HEK293 (cell line): ENCODE measurements around the gene GBA3.

Source experiments
- CTCF ChIA-PET: fragments of 350-600 bp; formaldehyde crosslinking; extraction: SDS; loops from one replicate; lab custom pipeline; 2021; ENCODE audit warnings: antibody characterized with exemption; lab: Yijun Ruan, JAX
- POLR2A ChIA-PET: fragments of 300-600 bp; formaldehyde crosslinking; extraction: SDS; loops from one replicate; lab custom pipeline; 2020; ENCODE audit warnings: antibody characterized with exemption, inconsistent platforms; lab: Yijun Ruan, JAX
- H3K27ac ChIP-seq: fragments of 200-500 bp; sonication (Bioruptor generic); 2 replicates; pipeline ENCODE4 v1.5.1; 2014; ENCODE audit warnings: low read depth, low read length, control low read depth, inconsistent platforms; ENCODE audit errors: extremely low read depth
- H3K36me3 ChIP-seq, 2 experiments: fragments of 200-500 bp in 1 of 2; sonication (Bioruptor generic) in 1 of 2; 1 replicate in 1 of 2; 2 replicates in 1 of 2; pipeline ENCODE4 v1.5.1; 2014 to 2017; ENCODE audit warnings: inconsistent platforms in 2 of 2, low read length in 2 of 2; ENCODE audit not compliant: control insufficient read depth in 2 of 2, insufficient read depth in 1 of 2
- H3K4me1 ChIP-seq: fragments of 200-500 bp; sonication (Bioruptor generic); 2 replicates; pipeline ENCODE4 v1.5.1; 2014; ENCODE audit warnings: mild to moderate bottlenecking, low read length, inconsistent platforms; ENCODE audit not compliant: control insufficient read depth, insufficient read depth
- H3K4me3 ChIP-seq: 2 replicates; pipeline ENCODE4 v1.5.1; 2011; ENCODE audit warnings: low read depth, mild to moderate bottlenecking, control low read depth, low read length, moderate library complexity
- H3K9me3 ChIP-seq: fragments of 200-500 bp; sonication (Bioruptor generic); 2 replicates; pipeline ENCODE4 v1.5.1; 2014; ENCODE audit warnings: low read depth, low read length, inconsistent platforms; ENCODE audit not compliant: control insufficient read depth, insufficient read depth
- ATF2 ChIP-seq: fragments of 450-650 bp; formaldehyde crosslinking; IDR thresholded peaks from 2 replicates; pipeline ENCODE4 v1.5.1; 2016; ENCODE audit warnings: missing biosample characterization, missing genetic modification characterization, low read depth
- EGR2 ChIP-seq: fragments of 450-650 bp; formaldehyde crosslinking; IDR thresholded peaks from 2 replicates; pipeline ENCODE4 v1.5.1; 2016; ENCODE audit warnings: low read depth, missing biosample characterization, missing genetic modification characterization
- KLF7 ChIP-seq: fragments of 450-650 bp; formaldehyde crosslinking; IDR thresholded peaks from 2 replicates; pipeline ENCODE4 v1.5.1; 2016; ENCODE audit warnings: missing biosample characterization, missing genetic modification characterization, borderline replicate concordance
- KLF8 ChIP-seq: fragments of 450-650 bp; formaldehyde crosslinking; IDR thresholded peaks from 2 replicates; pipeline ENCODE4 v1.5.1; 2016; ENCODE audit warnings: missing biosample characterization, missing genetic modification characterization
- PRDM10 ChIP-seq: fragments of 450-650 bp; formaldehyde crosslinking; IDR thresholded peaks from 2 replicates; pipeline ENCODE4 v1.5.1; 2016; ENCODE audit warnings: missing biosample characterization, missing genetic modification characterization
- SETDB1 ChIP-seq: IDR thresholded peaks from one replicate; pipeline ENCODE4 v1.6.1; 2017; ENCODE audit warnings: mild to moderate bottlenecking, low read length, moderate library complexity, mixed read lengths; ENCODE audit not compliant: insufficient read length
- ZBTB44 ChIP-seq: fragments of 450-650 bp; IDR thresholded peaks from 2 replicates; pipeline ENCODE4 v1.5.1; 2018; ENCODE audit warnings: missing biosample characterization, mild to moderate bottlenecking, missing genetic modification characterization
- ZBTB7A ChIP-seq: fragments of 450-650 bp; formaldehyde crosslinking; IDR thresholded peaks from 2 replicates; pipeline ENCODE4 v1.5.1; 2016; ENCODE audit warnings: low read depth, missing biosample characterization, missing genetic modification characterization
- ZIC2 ChIP-seq: fragments of 450-650 bp; formaldehyde crosslinking; IDR thresholded peaks from 2 replicates; pipeline ENCODE4 v1.5.1; 2016; ENCODE audit warnings: missing biosample characterization, missing genetic modification characterization
- ZNF18 ChIP-seq: fragments of 450-650 bp; formaldehyde crosslinking; IDR thresholded peaks from 2 replicates; pipeline ENCODE4 v1.5.1; 2016; ENCODE audit warnings: missing biosample characterization, missing genetic modification characterization
- ZNF184 ChIP-seq: fragments of 450-650 bp; IDR thresholded peaks from 2 replicates; pipeline ENCODE4 v1.5.1; 2018; ENCODE audit warnings: missing biosample characterization, mild to moderate bottlenecking, missing genetic modification characterization
- ZNF223 ChIP-seq: fragments of 450-650 bp; formaldehyde crosslinking; IDR thresholded peaks from 2 replicates; pipeline ENCODE4 v1.5.1; 2016; ENCODE audit warnings: missing biosample characterization, missing genetic modification characterization
- ZNF280D ChIP-seq: fragments of 450-650 bp; formaldehyde crosslinking; IDR thresholded peaks from 2 replicates; pipeline ENCODE4 v1.5.1; 2016; ENCODE audit warnings: missing biosample characterization, missing genetic modification characterization
- ZNF350 ChIP-seq: fragments of 450-650 bp; formaldehyde crosslinking; IDR thresholded peaks from 2 replicates; pipeline ENCODE4 v1.5.0; 2017; ENCODE audit warnings: missing biosample characterization, mild to moderate bottlenecking, missing genetic modification characterization
- ZNF426 ChIP-seq: fragments of 450-650 bp; formaldehyde crosslinking; IDR thresholded peaks from 2 replicates; pipeline ENCODE4 v1.5.1; 2017; ENCODE audit warnings: missing biosample characterization, missing genetic modification characterization, mild to moderate bottlenecking, inconsistent platforms, moderate library complexity
- ZNF610 ChIP-seq: fragments of 450-650 bp; formaldehyde crosslinking; IDR thresholded peaks from 2 replicates; pipeline ENCODE4 v1.5.1; 2016; ENCODE audit warnings: missing biosample characterization, missing genetic modification characterization, borderline replicate concordance
- ZNF624 ChIP-seq: fragments of 450-650 bp; formaldehyde crosslinking; IDR thresholded peaks from 2 replicates; pipeline ENCODE4 v1.5.1; 2017; ENCODE audit warnings: missing biosample characterization, missing genetic modification characterization
- ZNF776 ChIP-seq: fragments of 450-650 bp; formaldehyde crosslinking; IDR thresholded peaks from 2 replicates; pipeline ENCODE4 v1.5.0; 2017; ENCODE audit warnings: missing biosample characterization, missing genetic modification characterization, borderline replicate concordance
- ZNF791 ChIP-seq: fragments of 450-650 bp; formaldehyde crosslinking; IDR thresholded peaks from 2 replicates; pipeline ENCODE4 v1.5.1; 2016; ENCODE audit warnings: missing biosample characterization, missing genetic modification characterization
- ZNF837 ChIP-seq: fragments of 450-650 bp; formaldehyde crosslinking; IDR thresholded peaks from 2 replicates; pipeline ENCODE4 v1.5.1; 2016; ENCODE audit warnings: missing biosample characterization, missing genetic modification characterization

Gene GBA3

GRCh38 chr4:22736912-22737311, 44.2 kb downstream of the GBA3 start:
- H3K27ac ChIP-seq: no peak overlapping the region
- no peaks in the 10 kb centered on the region for H3K4me1 ChIP-seq
- no peak overlapping the region for H3K4me3 ChIP-seq
- CTCF ChIA-PET: no interaction called here
- POLR2A ChIA-PET: no interaction called here
- TF ChIP-seq SETDB1 (no peak), ZNF776 (tag by site-specific recombination) (no peak), ZNF624 (tag by site-specific recombination) (no peak), PRDM10 (no peak), ZNF426 (no peak), ZNF350 (no peak), KLF7 (tag by site-specific recombination) (no peak), ZNF837 (tag by site-specific recombination) (no peak), ZBTB7A (tag by site-specific recombination) (no peak), ATF2 (no peak), ZIC2 (tag by site-specific recombination) (no peak), ZNF280D (tag by site-specific recombination) (no peak), ZNF610 (tag by site-specific recombination) (no peak), ZBTB44 (no peak), KLF8 (tag by site-specific recombination) (no peak), ZNF223 (no peak), ZNF184 (tag by site-specific recombination) (no peak), ZNF791 (tag by site-specific recombination) (no peak), EGR2 (tag by site-specific recombination) (no peak), ZNF18 (tag by site-specific recombination) (no peak)
- H3K9me3 ChIP-seq: no peaks in the 10 kb centered on the region
- no peaks in the 10 kb centered on the region for H3K36me3 ChIP-seq
